Endothelial cell of umbilical vein (primary cell): Measurements from ENCODE around the gene NID2. TPM values are rescaled to one million over a fixed set of nuclear protein-coding genes. Genes with fewer than 3 reads are reported as not detected.

Experiments
- Bru-seq: library from RNA; stranded (reverse); fragments of 400-500 nt; gene quantifications from one replicate; lab custom pipeline; 2021; lab: Mats Ljungman, UMichigan
- BruChase-seq, 2 experiments: library from RNA; stranded (reverse); fragments of 400-500 nt; gene quantifications; one replicate each; lab custom pipeline; 2021; lab: Mats Ljungman, UMichigan
- BruUV-seq: library from RNA; stranded (reverse); fragments of 400-500 nt; replicated peaks from 2 replicates; lab custom pipeline; 2021; lab: Mats Ljungman, UMichigan
- CTCF ChIA-PET: fragments of 300-600, 350-600 bp; sonication (Branson Sonifier 250); formaldehyde crosslinking; loops from one replicate; lab custom pipeline; 2021; ENCODE audit warnings: antibody characterized with exemption, inconsistent platforms; lab: Charles Lee
- POLR2A ChIA-PET: fragments of 300-600, 350-600 bp; sonication (Branson Sonifier 250); formaldehyde crosslinking; loops from one replicate; lab custom pipeline; 2021; ENCODE audit warnings: antibody characterized with exemption, inconsistent platforms; lab: Charles Lee
- DNase-seq: peaks from one replicate; pipeline ENCODE4 v3.0.0-alpha.2; 2011; ENCODE audit warnings: low read depth, low spot score
- FAIRE-seq: peaks from 2 replicates; lab custom pipeline; 2011; peaks lifted over from hg19 to GRCh38; lab: Jason Lieb, UNC
- H2AFZ ChIP-seq: 2 replicates; pipeline ENCODE4 v1.6.0; 2012; ENCODE audit warnings: low read depth, low read length, control low read depth, inconsistent platforms
- H3K27ac ChIP-seq: 2 replicates; pipeline ENCODE4 v1.5.1; 2011; ENCODE audit warnings: low read depth, mild to moderate bottlenecking, control low read depth, low read length, moderate library complexity; ENCODE audit not compliant: insufficient read depth
- H3K27me3 ChIP-seq, 2 experiments: 2 replicates each; pipeline versions ENCODE4 v1.6.0 to v1.6.1; 2011; ENCODE audit warnings: low read length in 2 of 2, mixed read lengths in 1 of 2; ENCODE audit not compliant: control insufficient read depth in 2 of 2, insufficient read depth in 2 of 2
- H3K36me3 ChIP-seq, 2 experiments: 2 replicates in 1 of 2; 3 replicates in 1 of 2; pipeline ENCODE4 v1.5.1; 2011; ENCODE audit warnings: low read length in 2 of 2, mild to moderate bottlenecking in 1 of 2, moderate library complexity in 1 of 2; ENCODE audit not compliant: control insufficient read depth in 2 of 2, insufficient read depth in 2 of 2; ENCODE audit errors: extremely low read depth in 1 of 2
- H3K4me1 ChIP-seq: 3 replicates; pipeline ENCODE4 v1.5.1; 2011; ENCODE audit warnings: mild to moderate bottlenecking, low read length; ENCODE audit not compliant: control insufficient read depth, insufficient read depth; ENCODE audit errors: extremely low read depth
- H3K4me2 ChIP-seq: 2 replicates; pipeline ENCODE4 v1.6.1; 2011; ENCODE audit warnings: low read length, control low read depth, mixed read lengths; ENCODE audit not compliant: insufficient read depth
- H3K4me3 ChIP-seq, 3 experiments: fragments of 200-600 bp in 1 of 3; sonication (generic), shearing (Covaris generic) in 1 of 3; replicated peaks in 1 of 3; 2 replicates each; pipeline ENCODE4 v1.5.1; 2011 to 2016; ENCODE audit warnings: control low read depth in 3 of 3, low read length in 3 of 3, mild to moderate bottlenecking in 2 of 3, inconsistent platforms in 1 of 3, low read depth in 1 of 3, moderate library complexity in 1 of 3; ENCODE audit not compliant: insufficient read depth in 1 of 3
- H3K79me2 ChIP-seq: 2 replicates; pipeline ENCODE4 v1.6.0; 2012; ENCODE audit warnings: low read length, inconsistent platforms; ENCODE audit not compliant: control insufficient read depth, insufficient read depth
- H3K9ac ChIP-seq: replicated peaks from 2 replicates; pipeline ENCODE3; 2011; ENCODE audit warnings: low read length, control low read depth; ENCODE audit not compliant: insufficient read depth; ENCODE audit errors: extremely low read depth
- H3K9me1 ChIP-seq: replicated peaks from 3 replicates; pipeline ENCODE4 v1.6.0; 2011; ENCODE audit warnings: mild to moderate bottlenecking, low read length; ENCODE audit not compliant: control insufficient read depth, insufficient read depth; ENCODE audit errors: extremely low read depth
- H3K9me3 ChIP-seq: replicated peaks from 2 replicates; pipeline ENCODE4 v1.5.1; 2012; ENCODE audit warnings: low read length, inconsistent platforms; ENCODE audit not compliant: control insufficient read depth, insufficient read depth
- H4K20me1 ChIP-seq: replicated peaks from 2 replicates; pipeline ENCODE3; 2011; ENCODE audit warnings: mild to moderate bottlenecking, low read length; ENCODE audit not compliant: control insufficient read depth, insufficient read depth; ENCODE audit errors: extremely low read depth
- CTCF ChIP-seq, 2 donors: IDR thresholded peaks; 1 replicate in 1 of 2; 2 replicates in 1 of 2; pipeline ENCODE4 v1.5.1; 2011; ENCODE audit warnings: low read length in 2 of 2, mild to moderate bottlenecking in 2 of 2, moderate library complexity in 2 of 2, control low read depth in 1 of 2, inconsistent platforms in 1 of 2, low read depth in 1 of 2; ENCODE audit not compliant: insufficient read depth in 1 of 2; ENCODE audit errors: extremely low read depth in 1 of 2
- EZH2 ChIP-seq: IDR thresholded peaks from 2 replicates; pipeline ENCODE4 v1.6.1; 2012; ENCODE audit warnings: borderline replicate concordance, low read depth, mild to moderate bottlenecking, moderate library complexity, low read length, inconsistent platforms; ENCODE audit not compliant: severe bottlenecking
- FOS ChIP-seq: IDR thresholded peaks from 2 replicates; pipeline ENCODE4 v1.6.1; 2011; ENCODE audit warnings: mild to moderate bottlenecking, low read length, moderate library complexity, borderline replicate concordance; ENCODE audit not compliant: insufficient read depth
- GATA2 ChIP-seq: IDR thresholded peaks from 2 replicates; pipeline ENCODE4 v1.7.0; 2011; ENCODE audit warnings: low read depth, mild to moderate bottlenecking, moderate library complexity, mixed read lengths, low read length; ENCODE audit not compliant: insufficient read length, insufficient read depth
- JUN ChIP-seq: IDR thresholded peaks from 2 replicates; pipeline ENCODE4 v1.6.1; 2011; ENCODE audit warnings: borderline replicate concordance, low read depth; ENCODE audit not compliant: insufficient read length, insufficient read depth
- MAX ChIP-seq: IDR thresholded peaks from 2 replicates; pipeline ENCODE4 v1.6.1; 2011; ENCODE audit not compliant: insufficient read depth, insufficient read length
- MYC ChIP-seq: IDR thresholded peaks from one replicate; pipeline ENCODE4 v1.6.1; 2011; ENCODE audit warnings: mild to moderate bottlenecking, low read depth, low read length
- POLR2A ChIP-seq: IDR thresholded peaks from 2 replicates; pipeline ENCODE4 v1.6.1; 2012; ENCODE audit warnings: low read depth, mild to moderate bottlenecking, control low read depth, low read length
- POLR2AphosphoS5 ChIP-seq: IDR thresholded peaks from 2 replicates; pipeline ENCODE4 v1.6.1; 2012; ENCODE audit warnings: low read depth, mild to moderate bottlenecking, control low read depth, low read length, moderate library complexity; ENCODE audit not compliant: insufficient read depth
- dilution Hi-C: fragments of 300-500 bp; cut with MboI; formaldehyde crosslinking; loops from one replicate; pipeline ENCODE4 v1.15.0; 2019; ENCODE audit warnings: low sequenced_read_pairs; ENCODE audit not compliant: extremely low pct_ligation_motif_present
- intact Hi-C: fragments of 100-400 bp; cut with micrococcal nuclease; formaldehyde crosslinking; loops from one replicate; pipeline ENCODE4 v1.10.0; 2022
- long read RNA-seq: library from polyadenylated mRNA; stranded (forward); transcript quantifications from one replicate; pipeline ENCODE4 v2.0.0, GENCODE V29; 2021
- polyA minus RNA-seq, 3 experiments: library from RNA; depleted of rRNA, polyadenylated mRNA; stranded (reverse); fragments of >200 nt; gene quantifications; 1 replicate in 1 of 3; 2 replicates in 2 of 3; pipeline ENCODE4 v1.2.3, GENCODE V29; 2011
- polyA plus RNA-seq, 4 experiments: library from polyadenylated mRNA; depleted of rRNA in 3 of 4; stranded (reverse) in 3 of 4; unstranded in 1 of 4; fragments of >200 nt; gene quantifications; 2 replicates each; pipeline versions ENCODE4 v1.2.1 to v1.2.3, GENCODE V29; 2011 to 2012; ENCODE audit warnings: missing spikeins in 1 of 4
- total RNA-seq: library from RNA; stranded (reverse); gene quantifications from 2 replicates; pipeline ENCODE4 v1.2.3, GENCODE V29; 2021

The NID2 gene
- 33.0 and 56.7 TPM in 2 replicates for total RNA-seq
- 21.7 and 22.5 TPM in 2 replicates for polyA plus RNA-seq
- polyA plus RNA-seq (2011; cell fraction: cytosol; rRNA removed), result 14.2 and 17.0 TPM in 2 replicates
- polyA plus RNA-seq (2011; cell fraction: nucleus; rRNA removed), result 36.9 and 38.6 TPM in 2 replicates
- 1.7 and 2.7 TPM in 2 replicates for polyA plus RNA-seq (2012)
- 34.1 and 39.0 TPM in 2 replicates for polyA minus RNA-seq
- 0.31 TPM for polyA minus RNA-seq (2011; cell fraction: cytosol; rRNA and poly(A)+ RNA removed)
- polyA minus RNA-seq (2011; cell fraction: nucleus; rRNA and poly(A)+ RNA removed), result 22.0 and 32.9 TPM in 2 replicates
- percentile 68 among the genes with signal in this experiment for Bru-seq, nascent RNA
- BruChase-seq, experiment 1, labeled RNA remaining after a 6-hour chase, result percentile 54 among the genes with signal in this experiment
- BruChase-seq, experiment 2, labeled RNA remaining after a 2-hour chase, result percentile 54 among the genes with signal in this experiment
- long read RNA-seq, full-length matches to known transcripts, result 19 of 44 reads
- long read RNA-seq, partial matches to known transcripts, result 11 of 44 reads
- long read RNA-seq, other reads (novel, unspliced or antisense), result 14 of 44 reads

- Histone ChIP-seq H3K9me3 (no peaks in the 10 kb centered on the region), H3K4me3 (peak within 1 kb of the TSS; percentile 41 to 84 (median 63)), H2AFZ (peak within 1 kb of the TSS; percentile 90), H3K4me2 (peak within 1 kb of the TSS; percentile 84), H3K27ac (no peak within 1 kb of the TSS), H3K9ac (peak within 1 kb of the TSS; percentile 67), H3K36me3 (no peaks in the 10 kb centered on the region), H3K27me3 (peaks cover 0 to 2% of the 10 kb centered on the region in 2 experiments), H3K4me1 (peaks cover 30% of the 10 kb centered on the region), H3K79me2 (no peaks in the 10 kb centered on the region), H4K20me1 (no peaks in the 10 kb centered on the region), H3K9me1 (no peaks in the 10 kb centered on the region)
- intact Hi-C loops, result loop anchor here (1.0 kb wide), 4 partner anchors 47 to 672 kb away; no protein-coding TSS in a partner anchor
- ChIA-PET POLR2A (no interaction called here), CTCF (interaction anchor here (0.8 to 5.4 kb wide), 12 partner anchors 9 to 79 kb away, joined by 3 to 52 read pairs (median 4); no protein-coding TSS in a partner anchor)
- TF ChIP-seq CTCF (IDR thresholded peaks at IDR 0.05; ENCODE audit: extremely low read depth in 1 of 2, insufficient read depth in 1 of 2, low read depth in 1 of 2, low read length in 2 of 2), result no peak
- no peak for TF ChIP-seq POLR2AphosphoS5
- TF ChIP-seq GATA2, result no peak
- no peak for TF ChIP-seq MAX
- no peak for TF ChIP-seq EZH2
- no peak for TF ChIP-seq POLR2A
- no peak for TF ChIP-seq JUN
- no peak for TF ChIP-seq MYC
- no peak for TF ChIP-seq FOS
- FAIRE-seq (peak; percentile 84), DNase-seq (peak; percentile 68)
- dilution Hi-C loops, result no loop called here
- BruUV-seq, result TSS peak; percentile 32
Measured at GRCh38 chr14:52068615-52069306, at the start of gene NID2. Gene NID2 (minus strand): TSS chr14:52069059. CDS start chr14:52068994, 65 bp downstream.
